ENCODE results near the gene MTFR1L. TPM values are rescaled to one million over a fixed set of nuclear protein-coding genes. Genes with fewer than 3 reads are reported as not detected.

MTFR1L gene
- total and polyA plus RNA-seq, 9 of the 15 experiments (the other 6 are each of a cell fraction or from before 2014, with no cell fraction given), result 41.4 to 98.5 (median 53.7) TPM

DNA sequence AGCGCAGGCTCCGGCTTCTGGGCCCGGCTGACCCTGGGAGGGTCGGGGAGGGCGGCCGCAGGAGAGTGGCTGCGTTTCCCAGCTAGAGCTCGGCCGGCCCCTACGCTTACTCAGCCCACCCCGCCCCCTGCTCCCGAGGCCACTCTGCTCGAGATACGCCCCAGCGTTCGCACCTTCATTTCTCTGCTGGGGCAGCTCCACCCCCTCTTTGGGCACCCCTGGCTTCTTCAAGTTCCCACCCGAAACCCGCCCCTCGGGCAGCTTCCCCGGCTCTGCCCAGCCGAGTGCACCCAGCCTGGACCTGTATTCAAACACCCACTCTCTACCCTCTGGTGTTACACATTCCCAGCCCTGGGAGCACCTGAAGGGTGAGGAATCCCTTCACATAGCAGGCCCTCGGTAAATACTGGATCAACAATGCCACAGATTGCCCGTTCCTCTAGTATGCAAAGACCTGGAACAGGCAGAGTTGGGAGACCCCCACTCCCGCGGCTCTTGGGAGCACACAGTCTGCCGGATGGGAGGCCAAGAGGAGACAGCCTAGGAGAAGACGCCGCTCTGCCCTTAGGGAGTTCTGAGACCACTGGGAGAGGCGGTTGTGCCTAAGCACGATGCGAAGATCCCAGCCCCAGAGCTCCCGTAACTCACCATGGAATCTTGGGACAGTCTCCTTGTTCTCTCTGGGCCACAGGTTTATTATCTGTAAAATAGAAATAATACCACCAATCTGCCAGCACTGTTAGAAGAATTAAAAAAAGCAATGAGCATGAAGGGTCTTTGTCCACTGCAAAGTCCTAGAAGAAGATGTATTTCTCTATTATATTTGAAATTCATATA is 56.3 kb downstream of the MTFR1L start (continued):
- TF ChIP-seq NR2C2 (CRISPR knock-in tag; IDR thresholded peaks at IDR 0.05) (no peak), NR2C2 (tag; IDR thresholded peaks at IDR 0.05) (peak; percentile 26), GTF2E2 (tag; IDR thresholded peaks at IDR 0.05) (0 out of 2 replicates have a peak, but pooled peaks have one; percentile 35), ZNF3 (CRISPR knock-in tag; IDR thresholded peaks at IDR 0.05) (no peak), L3MBTL2 (IDR thresholded peaks at IDR 0.05) (peak; percentile 40; the same call in 1 of the 2 replicates), ZFX (CRISPR knock-in tag; IDR thresholded peaks at IDR 0.05) (peak; percentile 9; the same call in 1 of the 2 replicates), KAT7 (CRISPR knock-in tag; IDR thresholded peaks at IDR 0.05; ENCODE audit: borderline replicate concordance) (0 out of 2 replicates have a peak, but pooled peaks have one; percentile 43), ZNF316 (IDR thresholded peaks at IDR 0.05) (no peak), RUNX1 (IDR thresholded peaks at IDR 0.05; ENCODE audit: low read depth) (0 out of 2 replicates have a peak, but pooled peaks have one; percentile 13), GABPB1 (CRISPR knock-in tag; IDR thresholded peaks at IDR 0.05) (peak; percentile 0; the same call in 1 of the 2 replicates)
- TF ChIP-seq, protein P1, sequence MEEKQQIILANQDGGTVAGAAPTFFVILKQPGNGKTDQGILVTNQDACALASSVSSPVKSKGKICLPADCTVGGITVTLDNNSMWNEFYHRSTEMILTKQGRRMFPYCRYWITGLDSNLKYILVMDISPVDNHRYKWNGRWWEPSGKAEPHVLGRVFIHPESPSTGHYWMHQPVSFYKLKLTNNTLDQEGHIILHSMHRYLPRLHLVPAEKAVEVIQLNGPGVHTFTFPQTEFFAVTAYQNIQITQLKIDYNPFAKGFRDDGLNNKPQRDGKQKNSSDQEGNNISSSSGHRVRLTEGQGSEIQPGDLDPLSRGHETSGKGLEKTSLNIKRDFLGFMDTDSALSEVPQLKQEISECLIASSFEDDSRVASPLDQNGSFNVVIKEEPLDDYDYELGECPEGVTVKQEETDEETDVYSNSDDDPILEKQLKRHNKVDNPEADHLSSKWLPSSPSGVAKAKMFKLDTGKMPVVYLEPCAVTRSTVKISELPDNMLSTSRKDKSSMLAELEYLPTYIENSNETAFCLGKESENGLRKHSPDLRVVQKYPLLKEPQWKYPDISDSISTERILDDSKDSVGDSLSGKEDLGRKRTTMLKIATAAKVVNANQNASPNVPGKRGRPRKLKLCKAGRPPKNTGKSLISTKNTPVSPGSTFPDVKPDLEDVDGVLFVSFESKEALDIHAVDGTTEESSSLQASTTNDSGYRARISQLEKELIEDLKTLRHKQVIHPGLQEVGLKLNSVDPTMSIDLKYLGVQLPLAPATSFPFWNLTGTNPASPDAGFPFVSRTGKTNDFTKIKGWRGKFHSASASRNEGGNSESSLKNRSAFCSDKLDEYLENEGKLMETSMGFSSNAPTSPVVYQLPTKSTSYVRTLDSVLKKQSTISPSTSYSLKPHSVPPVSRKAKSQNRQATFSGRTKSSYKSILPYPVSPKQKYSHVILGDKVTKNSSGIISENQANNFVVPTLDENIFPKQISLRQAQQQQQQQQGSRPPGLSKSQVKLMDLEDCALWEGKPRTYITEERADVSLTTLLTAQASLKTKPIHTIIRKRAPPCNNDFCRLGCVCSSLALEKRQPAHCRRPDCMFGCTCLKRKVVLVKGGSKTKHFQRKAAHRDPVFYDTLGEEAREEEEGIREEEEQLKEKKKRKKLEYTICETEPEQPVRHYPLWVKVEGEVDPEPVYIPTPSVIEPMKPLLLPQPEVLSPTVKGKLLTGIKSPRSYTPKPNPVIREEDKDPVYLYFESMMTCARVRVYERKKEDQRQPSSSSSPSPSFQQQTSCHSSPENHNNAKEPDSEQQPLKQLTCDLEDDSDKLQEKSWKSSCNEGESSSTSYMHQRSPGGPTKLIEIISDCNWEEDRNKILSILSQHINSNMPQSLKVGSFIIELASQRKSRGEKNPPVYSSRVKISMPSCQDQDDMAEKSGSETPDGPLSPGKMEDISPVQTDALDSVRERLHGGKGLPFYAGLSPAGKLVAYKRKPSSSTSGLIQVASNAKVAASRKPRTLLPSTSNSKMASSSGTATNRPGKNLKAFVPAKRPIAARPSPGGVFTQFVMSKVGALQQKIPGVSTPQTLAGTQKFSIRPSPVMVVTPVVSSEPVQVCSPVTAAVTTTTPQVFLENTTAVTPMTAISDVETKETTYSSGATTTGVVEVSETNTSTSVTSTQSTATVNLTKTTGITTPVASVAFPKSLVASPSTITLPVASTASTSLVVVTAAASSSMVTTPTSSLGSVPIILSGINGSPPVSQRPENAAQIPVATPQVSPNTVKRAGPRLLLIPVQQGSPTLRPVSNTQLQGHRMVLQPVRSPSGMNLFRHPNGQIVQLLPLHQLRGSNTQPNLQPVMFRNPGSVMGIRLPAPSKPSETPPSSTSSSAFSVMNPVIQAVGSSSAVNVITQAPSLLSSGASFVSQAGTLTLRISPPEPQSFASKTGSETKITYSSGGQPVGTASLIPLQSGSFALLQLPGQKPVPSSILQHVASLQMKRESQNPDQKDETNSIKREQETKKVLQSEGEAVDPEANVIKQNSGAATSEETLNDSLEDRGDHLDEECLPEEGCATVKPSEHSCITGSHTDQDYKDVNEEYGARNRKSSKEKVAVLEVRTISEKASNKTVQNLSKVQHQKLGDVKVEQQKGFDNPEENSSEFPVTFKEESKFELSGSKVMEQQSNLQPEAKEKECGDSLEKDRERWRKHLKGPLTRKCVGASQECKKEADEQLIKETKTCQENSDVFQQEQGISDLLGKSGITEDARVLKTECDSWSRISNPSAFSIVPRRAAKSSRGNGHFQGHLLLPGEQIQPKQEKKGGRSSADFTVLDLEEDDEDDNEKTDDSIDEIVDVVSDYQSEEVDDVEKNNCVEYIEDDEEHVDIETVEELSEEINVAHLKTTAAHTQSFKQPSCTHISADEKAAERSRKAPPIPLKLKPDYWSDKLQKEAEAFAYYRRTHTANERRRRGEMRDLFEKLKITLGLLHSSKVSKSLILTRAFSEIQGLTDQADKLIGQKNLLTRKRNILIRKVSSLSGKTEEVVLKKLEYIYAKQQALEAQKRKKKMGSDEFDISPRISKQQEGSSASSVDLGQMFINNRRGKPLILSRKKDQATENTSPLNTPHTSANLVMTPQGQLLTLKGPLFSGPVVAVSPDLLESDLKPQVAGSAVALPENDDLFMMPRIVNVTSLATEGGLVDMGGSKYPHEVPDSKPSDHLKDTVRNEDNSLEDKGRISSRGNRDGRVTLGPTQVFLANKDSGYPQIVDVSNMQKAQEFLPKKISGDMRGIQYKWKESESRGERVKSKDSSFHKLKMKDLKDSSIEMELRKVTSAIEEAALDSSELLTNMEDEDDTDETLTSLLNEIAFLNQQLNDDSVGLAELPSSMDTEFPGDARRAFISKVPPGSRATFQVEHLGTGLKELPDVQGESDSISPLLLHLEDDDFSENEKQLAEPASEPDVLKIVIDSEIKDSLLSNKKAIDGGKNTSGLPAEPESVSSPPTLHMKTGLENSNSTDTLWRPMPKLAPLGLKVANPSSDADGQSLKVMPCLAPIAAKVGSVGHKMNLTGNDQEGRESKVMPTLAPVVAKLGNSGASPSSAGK (IDR thresholded peaks at IDR 0.05), result peak; percentile 3; the same call in 1 of the 2 replicates
- TF ChIP-seq, protein P2, sequence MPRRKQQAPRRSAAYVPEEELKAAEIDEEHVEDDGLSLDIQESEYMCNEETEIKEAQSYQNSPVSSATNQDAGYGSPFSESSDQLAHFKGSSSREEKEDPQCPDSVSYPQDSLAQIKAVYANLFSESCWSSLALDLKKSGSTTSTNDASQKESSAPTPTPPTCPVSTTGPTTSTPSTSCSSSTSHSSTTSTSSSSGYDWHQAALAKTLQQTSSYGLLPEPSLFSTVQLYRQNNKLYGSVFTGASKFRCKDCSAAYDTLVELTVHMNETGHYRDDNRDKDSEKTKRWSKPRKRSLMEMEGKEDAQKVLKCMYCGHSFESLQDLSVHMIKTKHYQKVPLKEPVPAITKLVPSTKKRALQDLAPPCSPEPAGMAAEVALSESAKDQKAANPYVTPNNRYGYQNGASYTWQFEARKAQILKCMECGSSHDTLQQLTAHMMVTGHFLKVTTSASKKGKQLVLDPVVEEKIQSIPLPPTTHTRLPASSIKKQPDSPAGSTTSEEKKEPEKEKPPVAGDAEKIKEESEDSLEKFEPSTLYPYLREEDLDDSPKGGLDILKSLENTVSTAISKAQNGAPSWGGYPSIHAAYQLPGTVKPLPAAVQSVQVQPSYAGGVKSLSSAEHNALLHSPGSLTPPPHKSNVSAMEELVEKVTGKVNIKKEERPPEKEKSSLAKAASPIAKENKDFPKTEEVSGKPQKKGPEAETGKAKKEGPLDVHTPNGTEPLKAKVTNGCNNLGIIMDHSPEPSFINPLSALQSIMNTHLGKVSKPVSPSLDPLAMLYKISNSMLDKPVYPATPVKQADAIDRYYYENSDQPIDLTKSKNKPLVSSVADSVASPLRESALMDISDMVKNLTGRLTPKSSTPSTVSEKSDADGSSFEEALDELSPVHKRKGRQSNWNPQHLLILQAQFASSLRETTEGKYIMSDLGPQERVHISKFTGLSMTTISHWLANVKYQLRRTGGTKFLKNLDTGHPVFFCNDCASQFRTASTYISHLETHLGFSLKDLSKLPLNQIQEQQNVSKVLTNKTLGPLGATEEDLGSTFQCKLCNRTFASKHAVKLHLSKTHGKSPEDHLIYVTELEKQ (CRISPR knock-in tag; IDR thresholded peaks at IDR 0.05), result peak; percentile 49; the same call in 1 of the 2 replicates
